ENCODE data around the gene TENT4A.

The TENT4A gene

DNA sequence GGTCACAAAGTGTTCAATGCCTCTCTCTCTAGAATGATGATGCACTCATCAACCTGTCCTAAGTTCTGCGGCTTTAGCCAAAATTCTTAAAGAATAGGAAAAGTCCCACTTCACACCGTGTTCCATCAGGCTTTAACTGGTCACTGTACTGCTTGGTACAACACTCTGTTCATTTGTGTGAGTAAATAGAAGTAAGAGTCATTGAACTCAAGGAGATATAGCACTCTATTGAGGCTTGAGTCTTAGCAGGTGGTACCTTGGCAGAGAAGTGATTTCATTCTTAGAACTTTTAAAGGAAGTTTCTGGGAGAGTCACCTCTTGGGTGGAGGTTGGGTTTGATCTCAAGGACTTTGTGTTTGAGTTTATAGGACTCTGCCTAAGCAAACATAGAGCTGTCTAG is 92.6 kb downstream of the TENT4A start:
- DNase-seq (ENCODE audit: low read depth) = no peak
